T47D (cell line): ENCODE measurements around the gene CEP131.
"Not testable (repeated sequence)": the region's sequence is repeated elsewhere in the genome, so short reads cannot be mapped to it uniquely, and the experiment has no call there.

ENCODE experiments used
- DNase-seq, 2 experiments: peaks; one replicate each; pipeline versions ENCODE4 v3.0.0 to v3.0.0-alpha.2; 2011 to 2012; ENCODE audit warnings: low read depth in 1 of 2, low spot score in 1 of 2
- JUND ChIP-seq: IDR thresholded peaks from 2 replicates; pipeline ENCODE4 v1.6.1; 2012; ENCODE audit warnings: low read depth
- in situ Hi-C: cut with HindIII; loops from 2 replicates; pipeline ENCODE4 v1.10.0; 2016; ENCODE audit warnings: low sequenced_read_pairs, low pct_unique_long_range_greater_than_20kb

CEP131 gene

GRCh38 chr17:81154961-81155360, 67.8 kb downstream of the CEP131 start:
- in situ Hi-C loops, result no loop called here
- DNase-seq, result no peak
- TF ChIP-seq JUND, result no peak

- DNase-seq, in situ Hi-C loops: not testable (repeated sequence)
Observed at GRCh38 chr17:81154016-81154415, 68.7 kb downstream of the CEP131 start.

- in situ Hi-C loops, result no loop called here
- TF ChIP-seq JUND, result no peak
- DNase-seq, result no peak
Observed at GRCh38 chr17:81153340-81153803, 69.4 kb downstream of the CEP131 start.

DNA sequence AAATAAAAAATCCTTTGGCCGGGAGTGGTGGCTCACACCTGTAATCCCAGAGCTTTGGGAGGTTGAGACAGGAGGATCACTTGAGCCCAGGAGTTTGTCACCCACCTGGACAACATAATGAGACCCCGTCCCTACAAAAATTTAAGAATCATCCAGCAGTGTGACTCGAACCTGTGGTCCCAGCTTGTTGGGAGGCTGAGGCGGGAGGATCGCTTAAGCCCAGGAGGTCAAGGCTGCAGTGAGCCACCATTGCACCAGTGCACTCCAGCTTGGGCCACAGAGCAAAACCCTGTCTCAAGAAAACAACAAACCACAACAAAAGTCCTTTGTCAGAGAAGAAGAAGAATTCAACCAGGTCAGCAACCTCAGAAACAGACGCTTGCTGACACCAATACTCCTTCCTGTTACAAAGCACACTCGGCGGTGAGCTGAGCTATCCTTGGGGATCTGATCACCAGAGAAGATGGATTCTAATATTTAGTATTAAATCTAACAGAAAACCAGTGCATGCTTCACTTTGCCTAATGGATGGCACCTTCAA, 70.4 kb downstream of the CEP131 start:
- in situ Hi-C loops, result no loop called here
- no peak for DNase-seq
- no peak for TF ChIP-seq JUND

GRCh38 chr17:81151278-81151677, 71.5 kb downstream of the CEP131 start:
- in situ Hi-C loops, result no loop called here
- no peak for TF ChIP-seq JUND
- DNase-seq, result no peak

GRCh38 chr17:81150377-81151077, 72.2 kb downstream of the CEP131 start:
- no peak for TF ChIP-seq JUND
- in situ Hi-C loops, result no loop called here
- DNase-seq, result no peak

- no peak for TF ChIP-seq JUND
- in situ Hi-C loops, result no loop called here
- DNase-seq, result no peak
Observed at GRCh38 chr17:81148986-81149533, 73.7 kb downstream of the CEP131 start.

DNA sequence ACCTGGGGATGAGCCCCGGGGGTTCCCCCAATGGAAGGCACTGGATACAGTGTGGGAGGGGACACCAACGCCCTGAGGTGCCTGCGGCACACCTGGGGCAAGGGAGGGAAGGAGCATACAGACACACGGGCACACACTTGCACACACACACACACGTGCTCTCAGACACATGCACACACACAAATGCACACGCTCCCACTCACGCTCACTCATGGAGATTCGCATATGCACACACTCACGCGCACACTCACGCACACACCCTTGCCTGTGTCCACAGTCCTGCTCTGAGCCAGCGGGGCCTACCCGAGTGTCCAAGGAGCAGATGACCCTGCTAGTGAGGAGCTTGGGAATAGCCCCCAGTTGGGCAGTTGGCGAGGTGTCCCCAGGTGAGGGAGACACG, 74.2 kb downstream of the CEP131 start:
- no peak for DNase-seq
- in situ Hi-C loops, result no loop called here

GRCh38 chr17:81147701-81148100, 75.1 kb downstream of the CEP131 start:
- in situ Hi-C loops, result no loop called here
- DNase-seq, result no peak
- TF ChIP-seq JUND, result no peak

More for the DNA sequence above, 74.2 kb downstream of the CEP131 start:
- no peak for TF ChIP-seq JUND

DNA sequence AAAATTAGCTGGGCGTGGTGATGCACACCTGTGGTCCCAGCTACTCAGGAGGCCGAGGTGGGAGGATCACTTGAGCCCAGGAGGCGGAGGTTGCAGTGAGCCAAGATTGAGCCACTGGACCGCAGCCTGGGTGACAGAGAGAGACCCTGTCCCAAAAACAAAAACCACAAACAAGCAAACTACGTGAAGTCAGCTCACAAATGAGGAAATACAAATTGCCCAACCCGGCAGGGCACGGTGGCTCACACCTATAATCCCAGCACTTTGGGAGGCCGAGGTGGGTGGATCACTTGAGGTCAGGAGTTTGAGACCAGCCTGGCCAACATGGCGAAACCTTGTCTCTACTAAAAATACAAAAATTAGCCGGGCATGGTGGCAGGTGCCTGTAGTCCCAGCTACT, 76.6 kb downstream of the CEP131 start:
- DNase-seq, in situ Hi-C loops: not testable (repeated sequence)

DNA sequence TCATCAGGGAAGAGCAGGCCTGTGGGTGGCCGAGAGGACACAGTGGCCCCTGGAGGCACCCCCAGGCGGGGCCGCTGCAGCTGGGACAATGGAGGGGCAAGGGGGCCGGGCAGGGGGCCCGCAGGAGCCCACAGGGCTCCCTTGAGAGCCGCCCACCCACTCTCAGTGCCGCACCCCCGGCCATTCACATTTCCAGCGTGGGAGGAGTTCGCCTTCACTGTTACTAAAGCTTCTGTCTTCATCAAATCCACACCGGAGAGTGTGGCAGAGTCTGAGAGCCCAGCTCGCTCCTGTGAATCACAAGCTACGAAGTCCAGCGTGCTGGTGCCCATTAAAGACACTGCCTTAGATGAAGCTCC, 78.4 kb downstream of the CEP131 start:
- TF ChIP-seq JUND, result no peak
- in situ Hi-C loops, result no loop called here
- DNase-seq, result no peak

DNA sequence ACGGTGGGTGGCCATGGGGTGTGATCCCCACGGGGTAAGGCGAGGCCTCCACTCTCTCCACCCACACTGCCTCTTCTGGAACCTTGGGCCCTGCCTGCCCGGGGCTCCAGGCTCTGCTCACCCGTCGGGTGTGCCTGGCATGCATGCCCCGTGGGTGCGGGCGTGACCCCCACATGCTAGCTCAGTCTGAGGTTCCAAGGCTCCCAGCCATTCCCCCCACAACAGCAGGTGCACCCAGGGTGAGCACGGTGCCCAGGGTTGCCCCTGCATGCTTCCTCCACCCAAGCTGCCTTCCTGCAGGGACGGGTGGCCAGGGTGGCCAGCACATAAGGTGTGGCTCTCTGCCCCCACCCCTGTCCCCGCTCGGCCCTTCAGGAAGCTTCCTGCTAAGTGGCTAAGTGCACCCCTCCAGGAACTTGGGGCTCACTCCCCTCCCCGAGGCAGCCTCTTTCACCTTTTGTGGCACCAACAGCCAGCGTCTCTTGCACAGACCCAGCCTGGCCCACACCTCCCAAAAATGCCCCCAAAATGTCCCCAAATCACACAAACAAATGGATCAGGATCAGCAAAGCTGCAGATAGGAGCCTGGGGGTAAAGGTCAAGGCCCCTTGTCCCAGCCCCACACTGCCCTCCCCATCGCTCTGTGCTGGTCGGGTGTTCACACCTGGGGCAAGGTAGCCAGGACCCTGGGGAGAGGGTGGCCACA, 78.9 kb downstream of the CEP131 start:
- DNase-seq, result no peak
- TF ChIP-seq JUND, result no peak
- in situ Hi-C loops, result no loop called here

- in situ Hi-C loops, result no loop called here
- TF ChIP-seq JUND, result no peak
- DNase-seq, result no peak
Observed at GRCh38 chr17:81143200-81143527, 79.6 kb downstream of the CEP131 start.
